ENCODE measurements around the gene SLC1A2.

- TF ChIP-seq CTCF (IDR thresholded peaks at IDR 0.05) (no peak), POLR2A (IDR thresholded peaks at IDR 0.05; ENCODE audit: low read depth) (no peak)
Observed at GRCh38 chr11:35250192-35250591, 169.2 kb downstream of the SLC1A2 start.
